Urinary bladder (tissue), 4 donors: ENCODE data around the gene AKAP6. TPM values are rescaled to one million over a fixed set of nuclear protein-coding genes. Genes with fewer than 3 reads are reported as not detected.

Experiments used
- DNase-seq: peaks from one replicate; pipeline ENCODE4 v3.0.0-alpha.2; 2015; ENCODE audit errors: extremely low spot score
- H3K27ac ChIP-seq: one replicate; pipeline ENCODE4 v1.5.1; 2013; ENCODE audit warnings: low read depth, mild to moderate bottlenecking, moderate library complexity
- H3K36me3 ChIP-seq: one replicate; pipeline ENCODE4 v1.6.1; 2013; ENCODE audit warnings: mild to moderate bottlenecking, moderate library complexity; ENCODE audit not compliant: insufficient read depth
- H3K4me1 ChIP-seq: one replicate; pipeline ENCODE4 v1.6.1; 2013; ENCODE audit warnings: mild to moderate bottlenecking, moderate library complexity; ENCODE audit not compliant: insufficient read depth
- H3K4me3 ChIP-seq: one replicate; pipeline ENCODE4 v1.5.1; 2013; ENCODE audit warnings: low read depth, low read length
- WGBS: extraction: QIAGEN DNeasy Blood & Tissue Kit; methylation state at CpG from one replicate; pipeline ENCODE4 v1.1.7; 2013; 5-methylcytosine and 5-hydroxymethylcytosine counted together
- polyA plus RNA-seq: library from polyadenylated mRNA; stranded (reverse); fragments of 200-250 nt; gene quantifications from one replicate; pipeline ENCODE4 v1.2.3, GENCODE V29; 2013
- total RNA-seq: library from RNA; depleted of rRNA; stranded (reverse); fragments of >200 nt; gene quantifications from one replicate; pipeline ENCODE4 v1.2.3, GENCODE V29; 2014
- donor health status: healthy with polysubstance abuse.
- donor health status: healthy.

Gene AKAP6
- total and polyA plus RNA-seq, 2 donors = 7.3 to 43.0 TPM

DNA sequence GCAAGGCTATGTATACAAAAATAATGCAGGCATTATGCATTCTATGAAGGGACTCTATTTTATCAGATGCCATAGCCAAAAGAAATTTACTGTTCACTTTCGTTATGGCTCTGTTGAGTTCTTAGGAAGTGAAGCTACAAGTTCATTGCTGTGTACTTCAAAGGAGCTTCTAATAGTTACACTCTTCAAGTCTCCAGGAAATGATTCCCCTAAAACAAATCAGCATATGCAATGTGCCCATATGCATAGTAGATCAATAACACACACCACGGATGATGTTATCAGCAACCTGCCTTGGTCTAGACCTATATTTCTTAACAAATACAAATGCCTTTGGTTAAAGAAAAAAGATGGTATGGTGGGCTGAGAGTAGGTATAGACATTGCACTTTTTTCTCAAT is 83.4 kb downstream of the AKAP6 start:
- 38% methylated on average over 2 of the region's 2 CpGs for WGBS
- Histone ChIP-seq H3K27ac (no peak overlapping the region), H3K4me1 (no peaks in the 10 kb centered on the region), H3K4me3 (no peak overlapping the region), H3K36me3 (no peaks in the 10 kb centered on the region)
- no peak for DNase-seq

- Histone ChIP-seq H3K27ac (no peak overlapping the region), H3K4me1 (no peaks in the 10 kb centered on the region), H3K36me3 (no peaks in the 10 kb centered on the region), H3K4me3 (no peak overlapping the region)
- no peak for DNase-seq
- WGBS = 24% methylated on average over 4 of the region's 4 CpGs
These were observed 85.0 kb downstream of the AKAP6 start for GRCh38 chr14:32413967-32414640.

GRCh38 chr14:32414808-32415255 is 85.7 kb downstream of the AKAP6 start:
- Histone ChIP-seq H3K27ac (no peak overlapping the region), H3K4me3 (no peak overlapping the region), H3K4me1 (no peaks in the 10 kb centered on the region), H3K36me3 (no peaks in the 10 kb centered on the region)
- no peak for DNase-seq
- WGBS = 41% methylated on average over 3 of the region's 3 CpGs

DNA sequence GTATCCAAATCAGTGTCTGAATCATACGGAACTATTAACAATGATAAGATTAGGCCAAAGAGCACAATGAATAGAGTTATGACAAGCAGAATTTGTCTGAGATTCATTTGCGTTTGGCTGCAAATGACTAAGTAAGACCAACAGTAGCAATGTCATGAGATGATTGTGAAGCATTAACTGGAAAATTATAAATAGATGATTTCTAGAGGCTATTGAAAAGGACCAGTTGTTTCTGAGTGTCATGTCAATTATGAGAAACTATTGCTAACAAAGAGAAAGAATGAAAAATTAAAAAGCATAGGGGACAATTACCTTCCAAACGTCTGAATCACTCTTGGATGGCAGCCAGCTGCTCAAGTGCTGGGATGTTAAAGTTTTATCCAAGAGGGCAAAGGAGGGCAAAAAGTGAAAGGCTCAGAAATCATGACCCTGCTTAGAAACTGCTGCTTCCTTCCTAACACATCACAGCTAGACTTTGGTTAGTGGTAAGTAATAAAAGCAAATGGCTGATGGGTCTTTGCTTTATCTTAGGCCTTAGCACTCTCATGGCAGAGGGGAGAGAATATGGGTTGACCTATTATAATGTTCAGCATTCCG is 89.0 kb downstream of the AKAP6 start:
- no peaks in the 10 kb centered on the region for H3K36me3 ChIP-seq
- DNase-seq = no peak
- H3K4me1 ChIP-seq = no peaks in the 10 kb centered on the region
- WGBS = 37% methylated on average over 4 of the region's 4 CpGs
- H3K27ac ChIP-seq = no peak overlapping the region
- H3K4me3 ChIP-seq = no peak overlapping the region

DNA sequence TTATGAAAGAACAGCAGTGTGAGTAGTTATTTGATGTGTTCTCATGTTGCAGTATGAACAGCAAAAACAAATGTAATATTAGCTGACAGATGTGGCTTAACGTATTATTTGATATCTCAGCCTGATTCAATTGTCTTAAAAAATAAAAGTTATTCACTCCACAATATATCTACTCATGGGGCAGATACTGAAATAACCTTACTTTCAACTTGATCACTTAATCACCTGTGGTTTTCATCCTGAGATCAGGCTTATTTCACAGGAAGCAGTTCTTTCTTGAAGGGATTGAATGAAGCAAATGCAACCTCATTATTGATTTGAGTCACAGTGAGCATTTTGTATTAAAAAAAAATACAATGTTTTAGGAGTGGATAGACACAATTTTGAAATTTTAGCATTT is 90.3 kb downstream of the AKAP6 start:
- Histone ChIP-seq H3K36me3 (no peaks in the 10 kb centered on the region), H3K27ac (no peak overlapping the region), H3K4me1 (no peaks in the 10 kb centered on the region), H3K4me3 (no peak overlapping the region)
- WGBS = 88% methylated on average over 1 of the region's 1 CpG
- no peak for DNase-seq

- H3K36me3 ChIP-seq = no peaks in the 10 kb centered on the region
- no peak overlapping the region for H3K4me3 ChIP-seq
- 98% methylated on average over 1 of the region's 1 CpG for WGBS
- no peaks in the 10 kb centered on the region for H3K4me1 ChIP-seq
- H3K27ac ChIP-seq = no peak overlapping the region
- no peak for DNase-seq
These were observed 92.7 kb downstream of the AKAP6 start for GRCh38 chr14:32421781-32422180.

- H3K27ac ChIP-seq = no peak overlapping the region
- no peak overlapping the region for H3K4me3 ChIP-seq
- no peak for DNase-seq
- no peaks in the 10 kb centered on the region for H3K4me1 ChIP-seq
- no peaks in the 10 kb centered on the region for H3K36me3 ChIP-seq
These were observed 93.3 kb downstream of the AKAP6 start for GRCh38 chr14:32422440-32422839.

- WGBS = 39% methylated on average over 1 of the region's 1 CpG
- Histone ChIP-seq H3K27ac (no peak overlapping the region), H3K4me3 (no peak overlapping the region), H3K4me1 (no peaks in the 10 kb centered on the region), H3K36me3 (no peaks in the 10 kb centered on the region)
- DNase-seq = no peak
These were observed 96.9 kb downstream of the AKAP6 start for GRCh38 chr14:32426028-32426427.

- no peak overlapping the region for H3K27ac ChIP-seq
- no peak overlapping the region for H3K4me3 ChIP-seq
- WGBS = 76% methylated on average over 8 of the region's 8 CpGs
- H3K36me3 ChIP-seq = no peaks in the 10 kb centered on the region
- DNase-seq = no peak
- H3K4me1 ChIP-seq = no peaks in the 10 kb centered on the region
These were observed 97.7 kb downstream of the AKAP6 start for GRCh38 chr14:32426586-32427388.

- 35% methylated on average over 4 of the region's 4 CpGs for WGBS
- no peak overlapping the region for H3K4me3 ChIP-seq
These were observed 98.8 kb downstream of the AKAP6 start for GRCh38 chr14:32427726-32428528.

DNA sequence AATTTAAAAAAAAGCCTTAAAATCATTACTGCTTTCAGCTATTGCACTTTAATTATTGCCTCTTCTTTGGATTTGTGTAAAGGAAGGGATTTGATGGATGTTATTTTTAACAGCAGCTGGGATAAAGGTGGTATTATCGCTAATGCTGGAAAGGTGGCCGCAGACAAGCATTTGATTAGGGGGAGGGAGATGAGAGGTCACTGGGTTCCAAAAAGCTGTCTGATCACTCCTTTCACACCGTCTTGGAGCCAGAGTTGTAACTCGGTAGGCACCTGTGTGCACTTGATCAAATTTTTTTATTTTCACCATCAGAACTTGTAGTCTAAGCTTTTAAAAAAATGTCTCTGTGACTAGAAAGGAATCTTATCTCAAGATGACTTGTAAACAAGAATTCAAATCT is 99.8 kb downstream of the AKAP6 start:
- Histone ChIP-seq H3K27ac (no peak overlapping the region), H3K4me3 (no peak overlapping the region), H3K36me3 (no peaks in the 10 kb centered on the region), H3K4me1 (no peaks in the 10 kb centered on the region)
- no peak for DNase-seq
- WGBS = 42% methylated on average over 4 of the region's 4 CpGs

More at GRCh38 chr14:32427726-32428528, 98.8 kb downstream of the AKAP6 start:
- no peak for DNase-seq
- no peaks in the 10 kb centered on the region for H3K4me1 ChIP-seq
- H3K27ac ChIP-seq = no peak overlapping the region
- no peaks in the 10 kb centered on the region for H3K36me3 ChIP-seq

GRCh38 chr14:32430326-32430725 is 101.2 kb downstream of the AKAP6 start:
- H3K4me1 ChIP-seq = no peaks in the 10 kb centered on the region
- no peak overlapping the region for H3K27ac ChIP-seq
- no peak overlapping the region for H3K4me3 ChIP-seq
- no peak for DNase-seq
- no peaks in the 10 kb centered on the region for H3K36me3 ChIP-seq
- WGBS = 87% methylated on average over 4 of the region's 4 CpGs

DNA sequence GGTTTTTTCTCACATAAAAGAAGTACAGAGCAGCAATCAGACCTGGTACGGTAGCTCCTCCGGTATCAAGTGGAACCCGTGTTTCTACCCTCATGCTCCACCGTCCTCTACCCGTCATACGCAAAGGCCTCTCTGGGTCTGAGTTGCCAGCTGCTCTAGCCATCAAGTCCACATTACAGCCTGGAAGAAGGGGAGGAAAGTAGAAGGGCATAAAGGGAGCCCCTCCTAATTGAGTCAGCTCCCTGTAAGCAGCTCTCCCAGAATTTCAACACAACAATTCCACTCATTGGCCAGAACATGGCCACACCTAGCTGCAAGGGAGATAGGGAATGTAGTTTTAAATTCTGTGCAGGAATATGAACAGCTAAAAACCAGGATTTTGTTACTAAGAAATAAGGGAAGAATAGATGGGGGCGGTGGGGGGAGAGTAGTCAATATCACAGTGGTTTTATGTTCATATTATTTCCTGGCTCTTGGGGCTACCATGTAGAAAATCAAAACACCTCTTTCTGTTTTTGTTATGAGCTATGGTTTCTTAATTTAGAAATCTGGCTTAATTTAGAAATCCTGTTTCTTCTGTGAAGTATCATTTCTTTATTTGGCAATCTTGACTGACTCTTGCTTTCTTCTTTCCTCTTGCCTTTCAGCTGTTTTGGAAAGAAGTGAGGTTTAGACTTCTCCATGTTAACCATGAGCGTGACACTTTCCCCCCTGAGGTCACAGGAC is 103.9 kb downstream of the AKAP6 start:
- no peaks in the 10 kb centered on the region for H3K36me3 ChIP-seq
- no peak overlapping the region for H3K27ac ChIP-seq
- H3K4me3 ChIP-seq = no peak overlapping the region
- H3K4me1 ChIP-seq = no peaks in the 10 kb centered on the region
- no peak for DNase-seq
- 72% methylated on average over 8 of the region's 8 CpGs for WGBS
